ENCODE data around the gene PTHLH.

- no peak for TF ChIP-seq CTCF (IDR thresholded peaks at IDR 0.05)
- TF ChIP-seq EZH2 (IDR thresholded peaks at IDR 0.05; ENCODE audit: borderline replicate concordance, insufficient read depth, low read depth, low read length, poor library complexity, severe bottlenecking): no peak
Observed at GRCh38 chr12:27957366-27957765, 15.2 kb downstream of the PTHLH start.

Measured in B cell (primary cell).